ENCODE data around the gene PLS3. TPM values are rescaled to one million over a fixed set of nuclear protein-coding genes. Genes with fewer than 3 reads are reported as not detected.

Gene PLS3
- total RNA-seq, 1 experiment from 2014 or later = 427 TPM

DNA sequence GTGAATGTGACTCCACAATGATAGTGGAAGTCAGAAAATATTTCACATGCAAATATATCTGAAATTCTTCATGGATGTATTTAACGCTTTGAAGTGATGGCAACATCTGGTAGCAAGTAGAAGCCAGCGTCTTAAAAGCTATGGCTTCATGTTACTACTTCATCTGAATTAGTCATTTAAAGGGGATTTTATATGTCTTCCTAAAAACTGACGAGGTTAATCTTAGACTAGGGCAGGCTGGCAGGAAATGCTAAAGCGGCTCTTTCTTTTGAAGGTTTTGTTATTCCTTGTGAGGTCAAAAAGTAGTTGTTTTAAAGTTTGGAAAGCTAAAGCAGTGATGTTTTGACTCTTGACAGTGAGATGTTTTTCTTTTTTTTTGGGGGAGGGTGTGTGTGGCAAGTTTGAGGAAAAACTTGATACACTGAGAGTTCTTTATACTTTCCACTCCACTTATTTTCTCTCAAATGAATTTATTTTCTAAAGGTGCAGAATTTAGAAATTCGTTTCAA is 22.6 kb downstream of the PLS3 start:
- Histone ChIP-seq H3K4me3 (peak overlapping the region; percentile 17), H3K9me3 (replicated peaks) (0 out of 2 replicates have a peak, but pooled peaks cover 2% of the 10 kb centered on the region), H3K27ac (peak overlapping the region; percentile 58), H3K36me3 (peaks cover 30% of the 10 kb centered on the region), H3K27me3 (no peaks in the 10 kb centered on the region), H3K4me1 (peaks cover 29% of the 10 kb centered on the region)
- DNase-seq = peak; percentile 24 to 77

DNA sequence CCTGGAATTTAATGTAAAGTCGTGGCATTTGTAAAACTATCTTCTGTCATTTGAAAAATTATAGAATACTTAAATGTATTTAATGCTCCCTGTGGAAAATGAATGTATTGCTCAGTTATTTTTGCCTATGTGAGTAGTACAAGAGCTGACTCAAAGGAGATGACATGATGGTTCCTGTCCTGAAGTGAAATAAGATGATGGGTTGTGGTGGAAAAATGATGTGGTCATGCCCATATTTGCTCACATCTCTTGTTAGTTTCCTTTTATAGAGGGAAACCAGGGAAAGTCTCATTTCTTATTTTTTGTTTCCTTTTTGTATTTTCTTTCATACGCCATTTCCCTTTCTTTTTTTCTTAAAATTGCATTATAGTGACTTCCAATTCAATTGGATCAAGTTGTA is 23.7 kb downstream of the PLS3 start:
- H3K27ac ChIP-seq = no peak overlapping the region
- no peaks in the 10 kb centered on the region for H3K27me3 ChIP-seq
- no peak for DNase-seq
- H3K36me3 ChIP-seq = peaks cover 22% of the 10 kb centered on the region
- 0 out of 2 replicates have a peak, but pooled peaks cover 2% of the 10 kb centered on the region for H3K9me3 ChIP-seq (replicated peaks)
- peaks cover 29% of the 10 kb centered on the region for H3K4me1 ChIP-seq
- H3K4me3 ChIP-seq = no peak overlapping the region

DNA sequence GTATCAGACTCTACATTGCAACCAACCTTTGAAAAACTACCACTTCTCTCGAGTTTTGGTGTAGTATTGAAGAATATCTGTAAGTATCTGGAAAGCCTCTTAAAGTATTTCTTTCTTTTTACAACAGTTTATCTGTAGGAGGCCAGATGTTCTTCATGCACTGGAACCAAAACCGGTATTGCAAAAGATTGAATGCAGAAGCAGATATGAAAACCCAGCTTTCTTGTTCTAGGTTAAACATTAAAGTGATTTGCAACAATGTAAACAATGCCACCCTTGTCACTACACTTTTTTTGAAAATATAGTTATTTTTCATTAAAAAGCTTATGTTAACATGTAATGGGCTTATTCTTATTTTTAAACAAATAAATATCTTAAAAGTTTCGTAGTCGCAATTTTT is 27.2 kb downstream of the PLS3 start:
- H3K27ac ChIP-seq = no peak overlapping the region
- no peak overlapping the region for H3K4me3 ChIP-seq
- H3K9me3 ChIP-seq (replicated peaks) = 0 out of 2 replicates have a peak, but pooled peaks cover 2% of the 10 kb centered on the region
- H3K4me1 ChIP-seq = peaks cover 17% of the 10 kb centered on the region
- peaks cover 6% of the 10 kb centered on the region; the same call in 1 of the 2 replicates for H3K36me3 ChIP-seq
- H3K27me3 ChIP-seq = no peaks in the 10 kb centered on the region
- no peak for DNase-seq

DNA sequence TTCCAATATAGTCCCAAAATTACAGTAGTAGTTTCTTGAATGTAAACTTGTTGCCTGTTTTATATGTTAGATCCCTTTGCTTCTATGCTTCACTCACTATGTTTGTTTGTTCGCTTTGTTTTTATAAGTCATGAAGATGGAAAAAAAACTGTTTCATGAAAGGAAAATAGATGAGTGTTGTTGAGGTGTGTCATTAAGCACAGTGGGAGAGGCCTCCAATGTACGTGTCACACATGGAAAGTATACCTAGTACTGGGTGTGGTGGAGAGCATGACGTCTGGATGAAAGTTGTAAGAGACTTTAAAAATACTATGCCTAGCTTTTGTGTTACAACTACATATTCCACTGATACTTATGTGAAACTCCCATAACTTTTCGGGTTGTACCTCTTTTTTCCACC is 28.4 kb downstream of the PLS3 start:
- no peak for DNase-seq
- H3K36me3 ChIP-seq = peaks cover 14% of the 10 kb centered on the region; the same call in 1 of the 2 replicates
- H3K27ac ChIP-seq = no peak overlapping the region
- H3K4me3 ChIP-seq = no peak overlapping the region
- peaks cover 2% of the 10 kb centered on the region; the same call in 1 of the 2 replicates for H3K9me3 ChIP-seq (replicated peaks)
- peaks cover 6% of the 10 kb centered on the region for H3K4me1 ChIP-seq
- no peaks in the 10 kb centered on the region for H3K27me3 ChIP-seq

DNA sequence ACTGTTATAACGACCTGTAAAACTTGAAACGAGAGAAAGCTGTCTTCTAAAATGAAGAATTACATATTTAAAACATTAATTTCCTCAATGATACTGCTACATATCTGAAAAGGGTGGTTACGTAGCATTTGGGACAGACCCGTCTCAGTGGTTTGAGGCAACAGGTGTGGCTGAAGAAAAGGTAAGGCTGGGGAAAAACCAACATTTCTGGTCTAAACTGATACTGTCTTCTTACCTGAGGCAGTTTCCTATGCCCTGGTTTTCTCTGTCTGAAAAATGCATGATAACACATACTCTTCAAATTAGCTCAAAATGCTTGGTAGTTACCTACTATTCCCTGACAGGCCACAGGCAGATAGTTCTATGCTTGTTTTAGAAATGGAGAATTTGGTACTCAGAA is 30.4 kb downstream of the PLS3 start:
- DNase-seq = no peak
- H3K36me3 ChIP-seq = peaks cover 29% of the 10 kb centered on the region
- peaks cover 2% of the 10 kb centered on the region; the same call in 1 of the 2 replicates for H3K9me3 ChIP-seq (replicated peaks)
- H3K4me3 ChIP-seq = no peak overlapping the region
- H3K4me1 ChIP-seq = peaks cover 3% of the 10 kb centered on the region; the same call in 1 of the 2 replicates
- H3K27me3 ChIP-seq = no peaks in the 10 kb centered on the region
- no peak overlapping the region for H3K27ac ChIP-seq

DNA sequence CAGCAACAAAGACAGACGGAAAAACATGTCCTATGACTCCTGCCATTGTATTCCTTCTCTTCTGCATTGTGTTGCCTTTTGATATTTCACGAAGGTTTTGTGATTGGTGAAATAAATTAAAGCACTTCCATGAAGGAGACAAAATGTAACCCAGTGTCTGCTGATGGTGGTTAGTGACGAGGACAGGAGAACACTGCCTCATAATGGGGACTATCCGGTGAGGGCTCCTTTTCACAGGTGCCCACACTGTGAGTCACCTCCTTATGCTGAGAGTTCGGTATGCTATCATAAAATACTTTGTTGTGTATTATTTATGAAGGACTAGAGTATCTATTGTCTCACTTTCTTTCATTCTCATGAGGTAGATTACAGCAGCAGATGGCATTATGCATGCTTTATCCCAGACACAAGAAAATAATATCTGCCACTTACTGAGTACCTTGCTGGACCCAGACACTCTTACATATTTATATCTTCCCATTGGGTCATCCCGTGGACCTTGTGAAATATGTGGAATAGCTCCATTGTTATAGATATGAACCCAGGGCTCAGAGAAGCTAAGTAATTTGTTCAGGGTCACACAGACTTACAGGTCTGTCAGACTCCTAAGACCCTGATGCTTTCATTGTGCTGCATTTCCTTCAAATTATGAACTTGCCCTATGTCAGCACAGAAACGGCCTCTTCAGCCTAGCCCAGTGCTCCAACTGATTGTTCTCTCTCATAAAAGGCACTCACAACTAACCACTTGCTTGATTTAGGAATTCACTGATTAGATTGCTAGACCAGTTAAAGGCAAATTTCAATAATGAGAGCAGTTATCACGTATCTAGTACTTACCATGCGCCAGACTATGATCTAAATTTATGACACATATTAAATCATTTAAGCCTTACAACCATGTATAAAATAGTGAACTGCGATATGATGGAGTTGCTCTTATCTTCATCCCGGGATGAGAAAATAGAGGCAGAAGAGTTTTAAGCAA is 31.2 kb downstream of the PLS3 start:
- Histone ChIP-seq H3K4me1 (peaks cover 3% of the 10 kb centered on the region; the same call in 1 of the 2 replicates), H3K4me3 (no peak overlapping the region), H3K36me3 (peaks cover 24% of the 10 kb centered on the region), H3K27ac (no peak overlapping the region), H3K27me3 (no peaks in the 10 kb centered on the region), H3K9me3 (replicated peaks) (no peaks in the 10 kb centered on the region; the same call in 1 of the 2 replicates)
- no peak for DNase-seq

DNA sequence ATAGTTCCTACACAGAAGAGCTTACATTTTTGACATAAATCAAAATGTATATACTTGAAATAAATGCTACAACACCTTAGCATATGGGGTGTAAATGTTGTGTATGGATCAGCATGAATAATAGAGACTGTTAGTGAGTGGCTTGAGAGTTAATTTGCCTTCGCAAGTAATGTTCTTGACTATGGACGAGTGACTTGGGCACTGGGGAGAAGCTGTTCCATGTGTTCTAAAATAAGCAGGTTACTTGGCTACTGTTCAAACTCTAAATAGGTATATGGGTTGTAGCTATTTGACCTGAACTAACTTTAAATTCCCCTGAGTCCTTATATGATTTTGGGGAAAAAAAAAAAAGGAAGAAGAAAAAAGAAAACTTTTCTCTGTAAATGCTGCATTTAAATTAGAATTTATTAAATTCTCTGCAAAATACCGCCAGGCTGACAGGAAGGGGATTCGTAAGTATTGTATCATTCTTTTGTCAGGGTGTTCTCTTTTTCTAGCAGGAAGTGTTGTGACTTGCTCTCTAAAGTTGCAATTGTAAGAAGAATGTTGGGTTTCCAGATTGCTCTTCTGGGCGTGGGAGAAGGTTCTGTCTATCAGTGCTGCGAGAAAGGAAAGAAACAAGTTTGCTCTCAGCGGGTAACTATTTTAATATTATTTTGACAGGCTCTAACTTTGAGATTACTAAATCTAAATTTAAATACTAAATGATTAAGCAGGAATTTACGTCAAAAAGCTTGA is 32.2 kb downstream of the PLS3 start:
- H3K4me3 ChIP-seq = no peak overlapping the region
- no peaks in the 10 kb centered on the region for H3K27me3 ChIP-seq
- no peak overlapping the region for H3K27ac ChIP-seq
- no peaks in the 10 kb centered on the region; the same call in 1 of the 2 replicates for H3K9me3 ChIP-seq (replicated peaks)
- no peak for DNase-seq
- peaks cover 3% of the 10 kb centered on the region; the same call in 1 of the 2 replicates for H3K4me1 ChIP-seq
- H3K36me3 ChIP-seq = peaks cover 24% of the 10 kb centered on the region

DNA sequence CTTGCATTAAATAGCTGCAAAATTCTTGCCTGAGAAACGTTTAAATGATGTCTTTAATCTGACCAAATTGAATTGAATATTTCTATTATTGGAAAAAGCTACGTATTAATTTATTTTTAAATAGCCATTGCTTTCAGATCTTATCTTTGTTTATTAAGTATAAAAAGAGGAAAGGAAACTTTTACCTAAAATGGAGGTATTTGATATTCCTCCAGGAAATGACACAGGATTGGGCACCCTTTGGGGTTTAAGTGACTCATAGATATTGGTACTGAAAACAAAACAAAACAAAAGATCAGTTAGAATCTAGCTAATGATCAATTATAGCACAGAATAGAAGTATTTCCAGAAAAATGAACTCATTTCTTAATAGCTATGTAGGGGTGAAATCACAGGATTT is 34.1 kb downstream of the PLS3 start:
- Histone ChIP-seq H3K9me3 (replicated peaks) (no peaks in the 10 kb centered on the region; the same call in 1 of the 2 replicates), H3K27ac (no peak overlapping the region), H3K4me3 (no peak overlapping the region), H3K4me1 (peaks cover 3% of the 10 kb centered on the region; the same call in 1 of the 2 replicates), H3K27me3 (no peaks in the 10 kb centered on the region), H3K36me3 (peaks cover 24% of the 10 kb centered on the region)
- no peak for DNase-seq

DNA sequence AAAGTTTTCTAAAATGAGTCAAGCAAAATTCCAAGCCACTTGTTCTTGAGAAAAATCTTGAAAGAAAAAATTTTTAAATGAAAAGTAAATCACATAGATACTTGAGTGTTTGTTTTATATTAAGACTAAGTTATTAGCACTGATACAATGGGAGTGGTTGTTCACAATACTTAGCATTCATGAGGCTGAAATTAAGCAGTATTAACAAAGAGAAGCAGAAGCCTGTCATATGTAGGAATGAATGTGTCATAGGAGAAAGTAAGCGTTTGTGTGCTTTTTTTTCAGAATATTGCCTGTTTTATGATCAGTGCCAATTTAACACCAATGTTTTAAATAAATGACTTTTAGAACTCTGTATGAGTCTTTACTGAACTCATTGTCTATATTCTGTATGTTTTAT is 37.6 kb downstream of the PLS3 start:
- Histone ChIP-seq H3K4me3 (no peak overlapping the region), H3K9me3 (replicated peaks) (no peaks in the 10 kb centered on the region; the same call in 1 of the 2 replicates), H3K27ac (no peak overlapping the region), H3K27me3 (no peaks in the 10 kb centered on the region), H3K4me1 (peaks cover 3% of the 10 kb centered on the region; the same call in 1 of the 2 replicates), H3K36me3 (peaks cover 33% of the 10 kb centered on the region)
- no peak for DNase-seq

DNA sequence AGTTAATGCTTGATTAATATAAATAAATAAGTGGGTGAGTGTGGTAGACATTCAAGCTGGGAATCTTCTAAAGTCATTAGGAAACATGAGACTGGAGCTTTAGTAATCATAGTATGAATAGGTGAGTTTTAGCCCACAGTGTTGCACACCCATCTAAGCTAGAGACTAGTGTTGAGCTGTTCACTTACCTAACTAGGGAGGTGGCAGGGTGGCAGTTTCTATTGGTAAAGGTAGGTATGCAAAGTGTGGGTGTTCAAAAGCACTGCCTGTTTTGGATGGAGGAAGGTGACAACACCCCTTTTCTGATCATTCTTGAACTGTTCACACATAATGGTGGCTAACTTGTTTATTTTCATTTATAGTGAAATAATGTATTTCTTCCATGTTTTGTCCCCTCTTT is 41.3 kb downstream of the PLS3 start:
- H3K27ac ChIP-seq = no peak overlapping the region

DNA sequence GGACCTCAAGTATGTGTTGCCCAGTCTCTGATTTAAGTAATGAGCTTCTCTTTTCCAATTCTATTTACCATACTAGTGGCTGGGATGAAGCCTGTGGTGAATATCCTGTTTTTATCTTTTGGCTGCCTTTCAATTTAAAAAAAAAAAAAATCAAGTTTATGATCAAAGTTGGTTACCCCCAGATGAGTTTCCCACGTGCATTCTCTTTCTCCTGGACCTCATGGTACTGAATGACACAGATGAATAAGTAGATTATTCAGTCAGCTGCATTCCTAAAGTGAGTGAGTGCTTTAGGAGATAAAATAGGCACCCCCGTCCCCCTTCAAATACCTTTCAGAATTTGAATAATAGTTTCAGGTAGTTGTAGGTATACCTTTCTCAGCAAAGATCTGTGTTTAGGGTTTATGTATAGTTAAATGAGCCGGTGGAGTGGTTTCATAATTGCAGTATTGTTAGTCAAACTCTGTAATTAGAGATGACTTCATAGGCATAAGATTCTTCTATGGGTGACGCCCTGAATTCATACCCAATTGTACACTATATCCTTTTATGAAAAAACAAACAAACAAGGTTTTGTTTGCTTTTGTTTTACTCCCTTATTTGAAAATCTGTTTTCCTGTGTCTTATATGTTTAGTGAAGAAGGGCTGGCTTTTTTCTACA is 41.9 kb downstream of the PLS3 start:
- H3K36me3 ChIP-seq = peaks cover 22% of the 10 kb centered on the region
- H3K9me3 ChIP-seq (replicated peaks) = no peaks in the 10 kb centered on the region
- no peak for DNase-seq
- no peaks in the 10 kb centered on the region for H3K27me3 ChIP-seq
- H3K4me3 ChIP-seq = no peak overlapping the region
- H3K27ac ChIP-seq = no peak overlapping the region
- H3K4me1 ChIP-seq = no peaks in the 10 kb centered on the region

More for the DNA sequence above, 41.3 kb downstream of the PLS3 start:
- Histone ChIP-seq H3K4me1 (no peaks in the 10 kb centered on the region), H3K4me3 (no peak overlapping the region), H3K27me3 (no peaks in the 10 kb centered on the region), H3K36me3 (peaks cover 18% of the 10 kb centered on the region), H3K9me3 (replicated peaks) (no peaks in the 10 kb centered on the region)
- no peak for DNase-seq

DNA sequence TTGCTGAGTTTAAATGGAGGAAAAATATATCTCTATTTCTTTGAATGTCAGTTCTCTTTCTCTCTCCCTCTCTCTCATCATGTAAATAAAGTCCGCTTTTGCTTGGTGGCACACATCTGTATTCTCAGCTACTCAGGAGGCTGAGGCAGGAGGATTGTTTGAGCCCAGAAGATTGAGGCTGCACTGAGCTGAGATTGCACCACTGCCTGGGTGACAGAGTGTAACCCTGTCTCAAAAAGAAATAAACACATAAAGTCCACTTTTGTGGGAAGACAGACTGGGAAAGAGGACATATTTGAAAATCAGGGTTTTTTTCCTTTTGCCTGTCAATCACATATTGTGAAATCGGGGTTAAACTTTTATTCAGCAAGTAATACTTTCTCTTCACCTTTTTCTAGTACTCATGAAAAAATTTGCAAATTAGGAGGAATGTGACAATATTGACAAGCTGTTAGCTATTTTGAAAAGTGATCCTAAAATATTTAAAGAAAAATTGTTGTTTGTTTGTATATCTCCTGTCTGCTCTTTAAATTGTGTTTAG is 42.6 kb downstream of the PLS3 start:
- Histone ChIP-seq H3K36me3 (peaks cover 29% of the 10 kb centered on the region), H3K27me3 (no peaks in the 10 kb centered on the region), H3K4me3 (no peak overlapping the region), H3K27ac (no peak overlapping the region), H3K4me1 (peaks cover 2% of the 10 kb centered on the region; the same call in 1 of the 2 replicates), H3K9me3 (replicated peaks) (no peaks in the 10 kb centered on the region)
- no peak for DNase-seq

DNA sequence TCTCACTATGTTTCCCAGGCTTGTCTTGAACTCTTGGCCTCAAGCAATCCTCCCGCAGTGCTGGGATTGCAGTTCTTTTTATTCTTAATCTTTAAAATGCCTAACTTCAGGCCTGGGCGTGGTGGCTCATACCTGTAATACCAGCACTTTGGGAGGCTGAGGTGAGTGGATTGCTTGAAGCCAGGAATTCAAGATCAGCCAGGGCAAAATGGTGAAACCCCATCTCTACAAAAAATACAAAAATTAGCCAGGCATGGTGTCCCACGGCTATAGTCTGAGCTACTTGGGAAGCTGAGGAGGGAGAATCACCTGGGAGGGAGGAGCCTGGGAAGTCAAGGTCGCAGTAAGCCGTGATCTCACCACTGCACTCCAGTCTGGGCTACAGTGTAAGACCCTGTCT is 45.9 kb downstream of the PLS3 start:
- Histone ChIP-seq H3K27ac (no peak overlapping the region), H3K4me1 (peaks cover 15% of the 10 kb centered on the region), H3K9me3 (replicated peaks) (no peaks in the 10 kb centered on the region), H3K36me3 (peaks cover 43% of the 10 kb centered on the region), H3K27me3 (no peaks in the 10 kb centered on the region), H3K4me3 (no peak overlapping the region)
- DNase-seq = no peak

DNA sequence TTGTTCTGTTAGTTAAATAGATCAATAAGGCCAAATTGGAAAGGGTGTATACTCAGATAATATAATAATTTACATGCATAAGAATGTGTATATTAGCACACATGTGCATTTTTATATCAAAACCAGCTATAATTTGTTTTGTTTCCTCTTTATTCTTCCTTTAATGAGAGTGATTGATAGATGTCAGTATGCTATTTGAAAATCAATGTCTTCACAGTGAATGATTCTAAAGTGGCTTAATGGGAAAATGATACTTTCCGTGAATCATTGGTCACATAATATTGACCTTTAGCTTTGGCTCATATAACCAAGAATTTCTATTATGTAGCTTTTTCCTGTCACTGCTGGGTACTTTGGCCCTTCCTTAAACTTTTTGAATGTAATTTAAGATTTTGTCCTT is 48.6 kb downstream of the PLS3 start:
- H3K27ac ChIP-seq = peak overlapping the region; percentile 31
- no peak overlapping the region for H3K4me3 ChIP-seq
- no peaks in the 10 kb centered on the region for H3K9me3 ChIP-seq (replicated peaks)
- peaks cover 18% of the 10 kb centered on the region for H3K4me1 ChIP-seq
- H3K27me3 ChIP-seq = no peaks in the 10 kb centered on the region
- no peak for DNase-seq
- peaks cover 53% of the 10 kb centered on the region for H3K36me3 ChIP-seq
